ENCODE data around the gene KMT2E.

Gene KMT2E

DNA sequence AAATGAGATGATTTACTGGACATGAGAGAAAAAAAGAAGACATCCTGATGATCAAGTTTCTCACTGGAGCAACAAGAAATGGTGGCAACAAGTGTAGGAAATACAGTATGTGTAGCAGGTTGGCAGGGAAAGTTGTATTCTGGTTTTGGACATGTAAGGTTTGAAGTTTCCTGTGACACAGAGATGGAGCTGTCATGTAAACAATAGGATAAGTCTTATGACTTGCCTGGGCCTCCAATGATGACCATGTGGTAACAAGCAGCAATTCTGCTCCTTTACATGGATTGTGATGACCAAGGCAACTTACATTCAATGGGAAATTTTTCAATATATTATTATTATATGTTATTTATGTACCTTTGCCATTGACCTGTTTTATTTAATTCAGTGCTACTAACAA lies 125.4 kb downstream of the KMT2E start:
- no peak for TF ChIP-seq ZFX (IDR thresholded peaks at IDR 0.05; ENCODE audit: borderline replicate concordance)
- no peak for TF ChIP-seq CTCF (IDR thresholded peaks at IDR 0.05)

DNA sequence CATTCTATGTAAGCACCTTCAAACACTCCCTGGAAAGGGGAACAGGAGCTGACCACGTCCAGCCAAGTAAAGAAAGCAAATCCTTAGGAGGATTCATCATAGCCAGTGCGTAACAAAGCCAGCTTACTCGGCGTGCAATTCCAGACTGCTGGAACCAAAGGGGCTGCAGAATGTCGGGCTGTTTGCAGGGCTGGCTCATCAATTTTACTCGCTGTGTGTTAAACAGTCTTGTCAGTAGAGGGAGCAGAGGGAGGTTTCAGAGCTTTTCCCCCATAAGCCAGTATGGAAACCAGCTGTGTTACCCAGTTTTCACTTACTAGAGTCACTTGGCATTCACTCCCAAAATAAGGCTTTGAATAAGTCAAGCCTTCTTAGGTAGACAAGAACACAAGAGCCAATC lies 127.1 kb downstream of the KMT2E start:
- no peak overlapping the region for H3K27ac ChIP-seq
- no peak for TF ChIP-seq ZFX (IDR thresholded peaks at IDR 0.05; ENCODE audit: borderline replicate concordance)
- TF ChIP-seq CTCF (IDR thresholded peaks at IDR 0.05): peak; percentile 34; the same call in 1 of the 2 replicates

More for the DNA sequence above, 125.4 kb downstream of the KMT2E start:
- H3K27ac ChIP-seq: no peak overlapping the region

DNA sequence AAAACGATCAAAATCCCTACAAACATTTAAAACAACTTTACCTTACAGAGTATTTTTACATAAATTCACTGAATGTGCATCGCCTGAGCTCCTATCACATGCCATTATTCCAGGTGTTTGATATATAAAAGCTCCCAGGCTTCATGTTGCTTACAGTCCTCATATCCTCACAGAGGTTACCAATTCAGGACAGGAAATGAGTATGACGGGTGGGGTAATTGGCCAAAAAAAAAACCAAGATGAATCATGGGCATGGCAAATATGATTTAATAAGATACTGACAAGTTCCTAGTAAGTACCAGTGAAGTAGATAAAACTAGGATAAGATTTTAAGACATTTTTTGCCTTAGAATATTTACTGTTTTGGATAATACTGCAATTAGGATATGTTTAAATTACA lies 135.8 kb downstream of the KMT2E start:
- H3K27ac ChIP-seq: no peak overlapping the region
- TF ChIP-seq ZFX (IDR thresholded peaks at IDR 0.05; ENCODE audit: borderline replicate concordance): no peak
- no peak for TF ChIP-seq CTCF (IDR thresholded peaks at IDR 0.05)

GRCh38 chr7:105151152-105151551 lies 137.1 kb downstream of the KMT2E start:
- no peak overlapping the region for H3K27ac ChIP-seq
- no peak for TF ChIP-seq CTCF (IDR thresholded peaks at IDR 0.05)
- no peak for TF ChIP-seq ZFX (IDR thresholded peaks at IDR 0.05; ENCODE audit: borderline replicate concordance)

DNA sequence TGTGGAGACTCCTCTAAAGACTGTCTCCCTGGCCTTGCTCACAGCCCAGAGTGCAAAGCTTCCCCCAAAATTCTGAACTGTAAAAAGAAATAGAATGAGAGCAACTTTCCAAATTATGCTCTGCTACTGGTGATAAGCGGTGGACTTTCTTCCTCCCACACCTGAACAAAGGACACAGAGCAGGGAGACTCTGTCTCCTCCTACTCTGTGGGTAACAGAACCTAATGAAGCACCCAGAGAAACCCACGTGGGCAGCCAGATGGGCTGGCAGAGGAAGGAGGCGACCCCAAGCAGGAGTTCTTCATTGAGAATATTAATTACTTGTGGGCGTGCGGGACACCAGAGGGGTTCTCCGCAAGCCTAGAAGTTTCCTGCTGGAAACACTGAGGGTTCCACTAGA lies 139.5 kb downstream of the KMT2E start:
- no peak overlapping the region for H3K27ac ChIP-seq
- TF ChIP-seq ZFX (IDR thresholded peaks at IDR 0.05; ENCODE audit: borderline replicate concordance) (no peak), CTCF (IDR thresholded peaks at IDR 0.05) (no peak)

DNA sequence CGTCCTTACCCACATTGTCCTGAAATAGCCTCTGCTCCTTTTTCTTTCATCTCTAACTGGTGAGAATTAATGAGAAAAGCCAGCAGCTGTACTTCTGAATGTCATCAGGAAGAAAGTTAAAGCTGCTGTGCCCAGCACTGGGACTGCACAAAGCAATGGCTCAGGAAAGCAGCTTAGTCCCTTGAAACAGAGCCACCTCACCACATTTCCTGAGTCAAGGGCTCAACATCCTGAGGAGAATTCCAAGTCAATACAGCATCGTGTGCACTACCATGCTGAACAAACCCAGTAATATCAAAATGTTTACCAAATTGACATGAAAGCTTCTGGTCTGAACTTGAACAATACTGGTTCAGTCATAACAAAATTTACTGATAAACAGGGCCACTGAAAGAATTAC lies 140.1 kb downstream of the KMT2E start:
- no peak overlapping the region for H3K27ac ChIP-seq
- TF ChIP-seq CTCF (IDR thresholded peaks at IDR 0.05) (no peak), ZFX (IDR thresholded peaks at IDR 0.05; ENCODE audit: borderline replicate concordance) (no peak)

- no peak overlapping the region for H3K27ac ChIP-seq
- TF ChIP-seq ZFX (IDR thresholded peaks at IDR 0.05; ENCODE audit: borderline replicate concordance) (no peak), CTCF (IDR thresholded peaks at IDR 0.05) (no peak)
Observed at GRCh38 chr7:105156731-105157130, 142.7 kb downstream of the KMT2E start.
